Islet precursor cell (in vitro differentiated cells): ENCODE results near the gene JAGN1.
"Not testable (repeated sequence)": the region's sequence is repeated elsewhere in the genome, so short reads cannot be mapped to it uniquely, and the experiment has no call there.

Experiments
- DNase-seq: peaks from one replicate; pipeline ENCODE4 v3.0.0-alpha.2; 2018

JAGN1 gene

GRCh38 chr3:9890249-9891071 lies at the start of gene JAGN1:
Gene JAGN1, plus strand, starts transcription at chr3:9890610. Its CDS starts 113 bp downstream, at chr3:9890723.
- peak; percentile 94 for DNase-seq

GRCh38 chr3:9841015-9841414 lies 49.4 kb upstream of the JAGN1 start:
- DNase-seq: no peak

GRCh38 chr3:9843715-9844438 lies 46.5 kb upstream of the JAGN1 start, which contains the start of gene RPUSD3:
Gene RPUSD3, minus strand, starts transcription at chr3:9844008. Its CDS starts 18 bp downstream, at chr3:9843990.
- DNase-seq: peak; percentile 97

GRCh38 chr3:9846231-9846630 lies 44.2 kb upstream of the JAGN1 start:
- no peak for DNase-seq

- DNase-seq: no peak
Observed at GRCh38 chr3:9846931-9847488, 43.4 kb upstream of the JAGN1 start.

- peak; percentile 81 for DNase-seq
Observed at GRCh38 chr3:9847870-9848269, 42.5 kb upstream of the JAGN1 start.

- DNase-seq: not testable (repeated sequence)
Observed at GRCh38 chr3:9848860-9849259, 41.5 kb upstream of the JAGN1 start.

GRCh38 chr3:9851383-9851782 lies 39.0 kb upstream of the JAGN1 start:
- not testable (repeated sequence) for DNase-seq

- not testable (repeated sequence) for DNase-seq
Observed at GRCh38 chr3:9851926-9852325, 38.5 kb upstream of the JAGN1 start.

- no peak for DNase-seq
Observed at GRCh38 chr3:9852528-9852927, 37.9 kb upstream of the JAGN1 start.

- DNase-seq: not testable (repeated sequence)
Observed at GRCh38 chr3:9854291-9854940, 36.0 kb upstream of the JAGN1 start.

GRCh38 chr3:9855594-9855993 lies 34.8 kb upstream of the JAGN1 start:
- no peak for DNase-seq

GRCh38 chr3:9859530-9860025 lies 30.8 kb upstream of the JAGN1 start:
- no peak for DNase-seq

- DNase-seq: no peak
Observed at GRCh38 chr3:9861201-9861600, 29.2 kb upstream of the JAGN1 start.

- DNase-seq: no peak
Observed at GRCh38 chr3:9861626-9862130, 28.7 kb upstream of the JAGN1 start.

GRCh38 chr3:9862391-9863057 lies 27.9 kb upstream of the JAGN1 start:
- DNase-seq: peak; percentile 94

- DNase-seq: no peak
Observed at GRCh38 chr3:9863058-9863772, 27.2 kb upstream of the JAGN1 start.

GRCh38 chr3:9864200-9864927 lies 26.0 kb upstream of the JAGN1 start:
- DNase-seq: no peak

- not testable (repeated sequence) for DNase-seq
Observed at GRCh38 chr3:9865125-9865637, 25.2 kb upstream of the JAGN1 start.

GRCh38 chr3:9866639-9867038 lies 23.8 kb upstream of the JAGN1 start:
- DNase-seq: no peak
